Measurements from ENCODE around the gene SAMD3.
"Not testable (repeated sequence)": the region's sequence is repeated elsewhere in the genome, so short reads cannot be mapped to it uniquely, and the experiment has no call there.

Gene SAMD3, protein sequence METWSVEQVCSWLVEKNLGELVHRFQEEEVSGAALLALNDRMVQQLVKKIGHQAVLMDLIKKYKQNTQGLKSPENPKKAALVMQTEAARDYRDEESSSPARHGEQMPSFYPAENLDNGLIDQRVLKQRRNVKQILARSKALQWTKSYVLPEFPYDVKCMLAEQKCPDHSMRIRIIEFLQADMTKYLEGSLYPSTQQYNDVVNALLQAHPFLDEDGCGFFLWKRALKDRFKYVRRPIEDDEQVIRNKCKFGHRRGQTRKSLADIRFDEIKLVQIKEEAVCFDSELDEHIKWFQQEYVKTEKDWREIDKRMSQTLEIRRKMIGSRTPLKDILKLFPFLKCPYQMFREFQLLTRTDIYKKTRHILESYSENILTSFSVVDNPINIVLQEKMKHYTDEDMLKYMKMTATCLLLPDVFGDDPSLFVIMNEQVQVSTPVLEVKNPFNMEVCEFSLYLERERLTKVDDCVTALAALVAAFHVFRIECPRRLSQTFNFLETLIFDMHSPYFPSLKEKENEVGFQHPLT

DNA sequence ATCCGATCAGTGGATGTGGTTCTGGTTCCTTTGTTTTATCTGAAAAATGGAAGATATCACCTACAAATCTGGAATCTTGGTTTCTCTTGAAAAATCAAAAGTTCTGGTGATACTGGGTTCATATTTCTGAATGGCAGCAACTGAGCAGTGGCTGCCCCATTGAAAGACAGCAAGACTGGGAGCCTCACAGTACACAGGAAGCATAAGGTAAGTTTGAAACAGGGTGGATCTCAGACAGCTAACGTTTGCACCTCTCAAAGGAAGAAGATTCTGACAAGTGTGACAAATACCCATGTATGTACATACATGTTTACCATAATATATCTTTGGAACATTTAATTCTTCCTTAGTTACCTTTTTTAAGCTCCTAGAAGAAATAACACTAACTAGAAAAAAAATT lies at the start of gene SAMD3:
TSS of gene SAMD3 (minus strand) at position 177 of the 400 bp plus-strand sequence. CDS start 7,678 bp downstream, outside the sequence.
- no peak for DNase-seq

DNA sequence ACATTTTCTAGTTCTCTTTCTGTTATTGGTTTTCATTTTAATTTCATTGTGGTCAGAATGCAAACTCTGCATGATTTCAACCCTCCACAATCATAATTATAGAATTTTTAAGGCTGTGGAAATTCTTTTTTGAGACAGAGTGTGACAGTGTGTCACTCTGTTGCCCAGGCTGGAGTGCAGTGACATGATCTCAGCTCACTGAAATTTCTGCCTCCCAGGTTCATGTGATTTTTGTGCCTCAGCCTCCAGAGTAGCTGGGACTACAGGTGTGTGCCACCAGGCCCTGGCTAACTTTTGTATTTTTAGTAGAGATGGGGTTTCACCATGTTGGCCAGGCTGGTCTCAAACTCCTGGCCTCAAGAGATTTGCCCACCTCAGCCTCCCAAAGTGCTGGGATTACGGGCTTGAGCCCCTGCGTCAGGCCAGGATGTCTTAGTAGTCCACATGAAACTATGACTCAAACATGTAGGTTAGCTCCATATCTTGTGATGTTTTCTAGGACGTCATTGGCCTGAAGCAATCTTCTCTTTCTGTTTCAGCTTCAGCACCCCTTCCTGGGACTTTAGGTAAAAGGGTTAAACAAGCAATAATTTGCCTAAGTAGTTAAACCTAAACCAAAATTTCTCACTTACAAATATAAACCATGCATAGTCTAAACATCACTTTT lies 47.4 kb upstream of the SAMD3 start:
- no peak for DNase-seq

DNA sequence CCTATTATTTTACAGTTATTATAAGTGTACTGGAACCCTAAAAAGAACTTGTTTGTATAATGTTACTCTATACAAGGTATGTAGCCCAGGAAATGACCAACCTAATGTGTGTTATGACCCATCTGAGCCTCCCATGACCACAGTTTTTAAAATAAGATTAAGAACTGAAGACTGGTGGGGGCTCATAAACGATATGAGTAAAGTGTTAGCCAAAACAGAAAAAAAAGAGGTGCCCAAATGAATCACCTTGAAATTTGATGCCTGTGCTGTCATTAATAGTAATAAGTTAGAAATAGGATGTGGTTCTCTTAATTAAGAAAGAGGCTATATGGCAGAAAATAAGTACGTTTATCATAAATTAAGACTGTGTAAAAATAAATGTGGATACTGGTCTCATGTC lies 42.8 kb upstream of the SAMD3 start:
- DNase-seq = not testable (repeated sequence)

DNA sequence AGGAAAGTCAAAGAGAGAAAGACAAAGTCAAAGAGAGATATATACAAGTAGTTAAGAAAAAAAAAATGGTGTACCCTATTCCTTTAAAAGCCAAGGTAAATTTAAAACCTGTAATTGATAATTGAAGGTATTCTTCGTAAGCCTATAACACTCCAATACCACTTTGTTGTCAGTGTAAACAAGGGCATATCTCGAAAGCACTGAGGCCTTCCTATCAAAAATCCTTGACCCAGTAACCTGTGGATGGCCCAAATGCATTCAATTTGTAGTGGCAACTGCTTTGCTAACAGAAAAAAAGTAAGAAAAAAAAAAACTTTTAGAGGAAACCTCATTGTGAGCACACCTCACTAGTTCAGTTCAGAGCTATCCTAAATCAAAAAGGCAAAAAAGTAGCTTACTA lies 39.3 kb upstream of the SAMD3 start:
- no peak for DNase-seq

DNA sequence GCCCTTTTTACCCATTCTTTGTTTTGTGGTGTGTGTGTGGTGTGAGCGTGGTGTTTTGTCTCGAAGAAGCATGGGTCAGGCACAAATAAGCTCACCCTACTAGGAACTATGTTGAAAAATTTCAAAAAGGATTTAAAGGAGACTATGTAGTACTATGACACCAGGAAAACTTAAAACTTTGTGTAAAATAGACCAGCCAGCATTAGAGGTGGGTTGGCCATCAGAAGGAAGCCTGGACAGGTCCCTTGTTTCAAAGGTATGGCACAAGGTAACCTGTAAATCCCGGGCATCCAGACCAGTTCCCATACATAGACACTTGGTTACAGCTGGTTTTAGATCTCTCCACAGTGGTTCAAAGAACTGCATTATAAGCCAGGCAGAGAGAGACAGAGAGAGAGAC lies 38.8 kb upstream of the SAMD3 start:
- not testable (repeated sequence) for DNase-seq

DNA sequence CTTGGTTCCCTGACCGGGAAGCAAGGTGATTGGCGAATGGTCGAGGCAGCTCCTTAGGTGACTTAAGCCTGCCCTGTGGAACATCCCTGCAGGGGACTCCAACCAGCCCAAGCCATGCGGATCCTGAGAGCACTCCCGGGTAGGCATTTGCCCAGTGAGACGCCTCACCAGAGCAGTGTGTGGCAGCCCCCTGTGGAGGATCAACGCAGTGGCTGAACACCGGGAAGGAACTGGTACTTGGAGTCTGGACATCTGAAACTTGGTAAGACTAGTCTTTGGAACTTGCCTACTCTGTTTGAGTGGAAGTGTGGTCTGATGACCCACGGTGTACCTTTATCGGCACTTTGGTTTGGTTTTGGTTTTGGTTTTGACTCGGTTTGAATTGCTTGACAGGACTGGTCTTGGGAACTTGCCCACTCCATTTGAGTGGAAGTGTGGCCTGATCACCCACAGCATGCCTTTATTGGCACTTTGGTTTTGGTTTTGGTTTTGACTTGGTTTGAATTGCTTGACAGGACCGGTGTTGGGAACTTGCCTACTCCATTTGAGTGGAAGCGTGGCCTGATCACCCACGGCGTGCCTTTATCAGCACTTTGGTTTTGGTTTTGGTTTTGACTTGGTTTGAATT lies 38.0 kb upstream of the SAMD3 start:
- not testable (repeated sequence) for DNase-seq

DNA sequence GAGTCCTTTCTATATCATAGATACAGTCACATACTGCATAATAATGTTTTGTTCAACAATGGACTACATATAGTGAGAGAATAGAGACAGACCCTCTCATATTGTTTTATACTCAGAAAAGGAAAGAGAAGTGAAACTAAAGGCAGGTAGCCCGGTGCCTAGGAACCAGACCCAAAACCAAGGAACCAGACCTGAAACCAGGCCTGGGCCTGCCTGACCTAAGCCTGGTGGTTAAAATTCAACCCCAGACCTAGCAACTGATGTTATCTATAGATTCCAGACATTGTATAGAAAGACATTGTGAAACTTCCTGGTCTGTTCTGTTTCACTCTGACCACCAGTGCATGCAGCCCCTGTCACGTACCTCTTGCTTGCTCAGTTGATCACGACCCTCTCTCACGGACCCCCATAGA lies 37.3 kb upstream of the SAMD3 start:
- DNase-seq = not testable (repeated sequence)

DNA sequence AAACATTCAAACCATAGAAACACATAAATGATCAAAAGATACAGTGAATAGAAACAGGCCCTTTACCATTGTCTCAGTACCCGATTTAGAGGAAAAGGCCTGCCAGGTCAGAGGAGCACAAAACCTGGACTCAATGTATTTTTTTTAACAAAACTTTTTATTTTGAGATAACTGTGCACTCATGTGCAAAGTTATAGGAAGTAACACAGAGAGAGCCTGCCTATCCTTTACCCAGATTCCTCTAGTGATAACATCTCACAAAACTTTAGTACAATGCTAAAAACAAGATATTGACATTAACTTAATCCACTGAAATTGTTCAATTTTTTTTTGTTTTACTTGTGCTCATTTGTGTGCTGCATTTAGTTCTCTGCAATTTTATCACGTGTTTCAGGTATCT lies 36.8 kb upstream of the SAMD3 start:
- no peak for DNase-seq

DNA sequence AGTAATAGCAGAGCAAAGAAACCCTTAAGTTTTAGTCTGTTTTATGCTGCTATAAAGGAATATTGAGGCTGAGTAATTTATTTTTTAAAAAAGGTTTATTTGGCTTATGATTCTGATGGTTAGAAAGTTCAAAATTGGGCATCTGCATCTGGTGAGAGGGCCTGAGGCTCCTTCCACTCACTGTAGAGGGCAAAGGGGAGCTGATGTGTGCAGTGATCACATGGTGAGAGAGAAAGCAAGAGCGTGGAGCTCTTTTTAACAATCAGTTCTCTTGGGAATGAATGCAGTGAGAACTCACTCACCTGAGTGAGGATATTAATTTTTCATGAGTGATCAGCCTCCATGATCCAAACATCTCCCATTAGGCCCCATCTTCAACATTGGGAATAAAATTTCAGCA lies 36.4 kb upstream of the SAMD3 start:
- DNase-seq = no peak

DNA sequence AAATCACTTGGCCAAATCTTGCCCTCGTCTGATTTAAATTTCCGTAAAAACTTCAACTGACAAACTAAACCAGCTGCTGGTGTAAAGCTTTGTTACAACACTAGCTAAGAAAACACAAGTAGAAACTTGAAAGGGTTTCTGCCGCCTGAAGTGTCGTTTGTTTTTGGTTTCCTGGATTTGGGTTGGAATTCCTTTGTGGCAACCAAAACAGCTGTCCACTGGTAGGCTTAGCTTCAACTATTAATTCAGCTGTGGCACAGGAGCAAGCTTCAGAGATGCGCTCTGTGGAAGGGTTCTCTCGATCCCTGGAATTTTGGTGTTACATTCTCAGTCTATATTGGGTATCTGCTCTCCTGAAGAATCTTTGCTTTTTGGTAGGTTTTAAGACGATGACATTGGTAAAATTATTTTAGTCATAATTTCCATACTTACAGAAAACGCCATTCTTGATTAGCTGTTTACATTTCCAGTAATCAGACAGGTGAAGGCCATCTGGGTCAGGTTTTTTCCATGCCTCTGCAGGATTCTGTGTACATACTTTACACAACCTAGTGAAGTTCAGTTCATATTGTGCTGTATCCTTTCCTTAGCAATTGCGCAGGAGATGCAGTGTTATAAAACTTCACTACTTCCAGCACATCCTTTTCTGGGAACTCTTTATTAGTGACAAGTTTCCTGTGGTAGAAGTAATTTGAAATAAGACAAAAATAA lies 29.9 kb upstream of the SAMD3 start:
- DNase-seq = no peak

DNA sequence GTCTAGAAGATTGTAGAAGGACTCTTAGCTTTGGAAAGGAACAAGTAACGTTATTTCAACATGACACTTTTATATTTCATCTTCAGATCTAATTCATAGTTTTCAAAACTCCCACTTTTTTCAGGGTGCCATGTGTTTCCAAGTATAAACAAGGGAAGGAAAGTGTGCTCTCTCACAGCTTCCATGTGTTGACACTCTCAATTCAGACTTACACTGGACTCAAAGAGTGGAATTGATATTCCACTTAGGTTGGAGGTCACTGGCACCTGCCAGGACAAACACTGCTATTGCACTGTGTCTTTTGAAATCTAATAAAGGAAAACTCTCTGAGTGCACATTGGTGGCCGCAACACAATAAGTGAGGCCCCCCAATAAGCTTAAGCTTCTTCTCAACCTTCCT lies 22.5 kb upstream of the SAMD3 start:
- no peak for DNase-seq

DNA sequence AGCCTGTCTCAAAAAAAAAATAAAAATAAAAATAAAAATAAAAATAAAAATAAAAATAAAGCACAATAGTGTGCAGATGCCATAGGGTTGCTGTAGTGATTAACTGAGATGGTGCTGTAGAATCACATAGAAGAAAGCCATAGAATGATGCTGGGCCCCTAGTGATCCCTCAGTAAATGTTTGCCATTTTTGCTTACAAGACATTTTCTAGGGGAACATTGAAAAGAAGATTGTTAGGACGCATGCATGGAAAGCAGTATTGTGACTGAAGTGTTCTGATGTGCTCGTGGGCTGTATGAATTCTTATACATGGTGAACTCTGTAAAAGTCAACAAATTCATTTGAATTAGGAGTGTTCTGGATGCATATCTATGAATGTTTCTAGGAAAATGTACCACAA lies 22.0 kb upstream of the SAMD3 start:
- DNase-seq = no peak

DNA sequence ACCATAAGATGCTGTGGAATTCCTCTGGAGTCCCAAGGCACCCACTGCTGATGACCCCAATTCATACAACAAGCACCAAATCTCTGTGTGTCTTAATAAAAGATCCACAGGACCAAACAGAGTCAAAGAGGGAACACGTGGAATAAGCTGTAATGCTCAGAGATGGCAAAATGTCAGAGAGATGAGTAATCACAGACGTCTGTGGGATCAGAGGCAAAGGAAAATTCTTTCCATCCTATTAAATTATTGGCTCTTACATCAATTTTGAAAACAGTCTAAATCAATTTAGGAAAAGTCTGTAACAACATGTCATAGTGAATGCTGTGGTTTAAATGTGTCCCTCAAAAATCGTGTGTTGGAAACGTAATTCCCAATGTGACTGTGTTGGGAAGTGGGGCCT lies 17.5 kb upstream of the SAMD3 start:
- no peak for DNase-seq

DNA sequence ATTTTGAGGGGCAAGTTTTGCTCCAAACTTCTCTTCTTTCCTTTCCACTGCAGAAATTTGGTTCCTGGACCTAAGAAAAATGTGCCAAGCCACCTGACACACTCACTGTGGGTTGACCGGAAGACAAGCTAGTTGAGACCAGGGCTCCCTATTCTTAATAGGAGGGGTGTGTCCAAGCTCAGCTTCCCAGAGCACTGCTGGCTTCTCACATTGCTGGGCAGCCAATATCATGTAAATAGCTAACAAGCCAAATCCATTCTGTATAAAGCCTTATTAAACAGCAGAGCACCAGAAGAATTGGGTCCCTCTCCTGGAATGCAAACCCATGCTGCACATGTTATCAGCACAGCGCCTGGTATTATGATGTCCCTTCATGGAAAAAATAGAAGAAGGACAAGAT lies 17.0 kb upstream of the SAMD3 start:
- DNase-seq = no peak

DNA sequence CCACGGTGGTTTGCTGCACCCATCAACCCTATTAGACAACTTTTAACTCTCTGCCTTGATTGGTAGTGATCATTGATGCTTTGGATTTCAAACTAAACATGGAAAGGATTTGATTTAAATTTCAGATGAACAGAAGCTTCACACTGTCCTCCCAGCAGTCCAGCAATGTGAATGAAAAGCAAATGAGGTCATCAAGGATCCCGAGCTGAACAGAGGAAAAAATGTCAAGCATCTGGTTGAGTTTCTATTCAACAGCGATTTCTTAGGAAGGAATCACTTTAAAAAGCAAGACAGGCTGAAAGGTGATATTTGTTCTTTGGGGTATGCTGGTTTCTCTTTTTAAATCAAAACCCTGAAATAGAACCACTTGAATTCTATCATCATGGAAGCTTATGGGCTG lies 10.6 kb upstream of the SAMD3 start:
- DNase-seq = no peak

DNA sequence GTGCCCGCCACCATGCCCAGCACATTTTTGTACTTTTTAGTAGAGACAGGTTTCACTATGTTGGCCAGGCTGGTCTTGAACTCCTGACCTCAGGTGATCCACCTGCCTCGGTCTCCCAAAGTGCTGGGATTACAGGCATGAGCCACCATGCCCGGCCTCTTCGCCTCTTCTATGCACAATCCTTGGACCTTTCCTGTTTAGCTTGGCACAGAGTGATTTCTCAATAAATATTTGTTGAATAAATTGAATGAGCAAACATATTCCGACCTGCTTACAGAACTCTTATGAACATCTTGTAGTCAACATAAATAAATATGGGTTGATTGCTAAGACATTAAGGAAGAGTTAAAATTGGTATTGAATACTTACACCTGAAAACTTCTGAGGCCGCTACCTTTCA lies 7.8 kb upstream of the SAMD3 start:
- DNase-seq = not testable (repeated sequence)

DNA sequence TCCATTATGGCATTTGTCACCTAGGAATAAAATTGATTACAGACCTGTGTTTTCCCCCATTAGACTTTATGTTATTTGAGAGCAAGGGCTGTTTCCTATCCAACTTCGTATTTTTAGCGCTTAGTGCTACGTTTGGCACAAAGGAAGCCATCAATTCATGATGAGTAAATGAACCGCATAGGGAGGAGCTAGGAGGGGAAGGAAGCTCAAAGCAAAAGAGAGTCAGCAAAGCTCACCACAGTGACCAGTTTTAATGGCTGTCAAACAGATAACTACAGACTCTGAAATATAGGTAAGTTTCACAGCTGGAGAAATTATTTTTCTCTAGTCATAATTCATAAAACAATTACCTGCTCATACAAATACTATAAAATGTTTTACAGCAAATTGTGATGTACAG lies 6.9 kb upstream of the SAMD3 start:
- DNase-seq = no peak

DNA sequence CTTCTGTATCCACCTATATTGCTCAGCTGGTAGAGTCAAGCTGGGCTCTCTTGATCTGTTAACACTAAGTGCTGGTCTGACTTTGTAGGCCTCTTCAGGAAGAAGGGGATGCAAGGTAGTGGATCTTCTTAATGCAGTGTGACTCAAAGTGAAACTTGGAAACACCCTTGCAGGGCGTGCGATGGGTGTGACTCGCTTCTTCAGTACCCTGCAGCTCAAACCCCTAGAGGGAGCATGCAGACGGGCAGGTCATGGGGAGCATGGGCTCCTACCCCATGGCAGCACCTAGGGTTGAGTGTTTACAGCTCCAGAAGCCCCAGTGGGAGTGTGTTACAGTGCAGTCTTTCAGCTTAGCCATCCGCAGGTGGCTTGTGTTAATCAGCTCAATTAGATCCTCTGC lies 757 bp upstream of the SAMD3 start:
- DNase-seq = peak; percentile 52

DNA sequence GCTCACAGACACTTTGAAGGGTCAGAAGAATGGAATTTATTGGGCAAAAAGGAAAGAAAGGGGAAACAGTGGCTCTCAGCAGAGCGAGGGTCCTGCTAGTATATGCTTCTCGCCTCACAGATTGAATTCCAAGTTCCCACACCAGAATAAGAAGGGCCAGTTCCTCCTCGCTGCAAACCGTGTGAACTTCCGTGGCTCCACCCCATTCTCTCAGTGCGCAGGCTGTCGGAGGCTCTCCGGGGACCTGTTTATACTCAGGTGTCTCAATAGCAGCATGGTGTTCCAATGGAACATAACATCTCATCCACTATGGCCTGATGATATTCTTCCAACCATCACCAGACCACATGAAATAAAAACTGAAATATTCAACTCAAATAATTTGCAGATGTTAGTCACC lies 4.6 kb downstream of the SAMD3 start:
- DNase-seq = no peak

DNA sequence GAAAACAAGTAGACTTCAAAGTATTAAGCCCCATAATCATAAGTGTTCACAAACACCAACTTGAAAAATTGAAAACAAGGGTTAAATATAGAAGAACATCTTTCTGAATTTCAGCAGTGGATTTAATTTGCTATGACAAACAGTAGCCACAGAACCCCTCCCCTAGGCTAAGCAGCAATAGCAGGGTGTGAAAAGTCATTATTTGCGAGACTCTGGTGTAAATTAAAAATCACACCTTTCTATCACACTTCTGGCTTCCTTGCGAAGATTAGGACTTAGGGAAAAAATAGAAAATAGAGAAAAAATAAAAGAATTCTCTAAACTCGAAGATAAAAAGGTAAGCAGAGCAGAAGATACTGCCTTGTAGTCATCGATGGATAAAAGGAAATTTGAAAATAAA lies 6.1 kb downstream of the SAMD3 start:
- DNase-seq = no peak

DNA sequence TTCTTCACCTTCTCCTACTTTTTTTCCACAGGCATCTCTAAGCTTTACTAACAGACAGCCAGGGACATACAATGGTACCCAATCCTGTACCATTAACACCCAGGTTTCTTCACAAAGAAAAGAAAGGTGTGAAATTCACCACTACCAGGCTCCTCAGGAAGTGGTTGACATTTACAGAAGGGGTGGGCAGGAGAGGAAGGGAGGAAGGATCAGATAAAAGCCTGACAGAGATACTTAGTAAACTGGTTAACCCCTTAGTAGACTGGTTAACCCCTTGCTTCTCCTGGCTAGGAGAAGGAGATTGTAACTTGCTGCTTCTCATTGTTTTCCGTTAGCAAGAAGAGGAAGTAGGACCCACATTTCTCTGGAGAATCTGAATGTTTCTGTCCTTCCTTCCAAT lies 7.2 kb downstream of the SAMD3 start:
- no peak for DNase-seq

DNA sequence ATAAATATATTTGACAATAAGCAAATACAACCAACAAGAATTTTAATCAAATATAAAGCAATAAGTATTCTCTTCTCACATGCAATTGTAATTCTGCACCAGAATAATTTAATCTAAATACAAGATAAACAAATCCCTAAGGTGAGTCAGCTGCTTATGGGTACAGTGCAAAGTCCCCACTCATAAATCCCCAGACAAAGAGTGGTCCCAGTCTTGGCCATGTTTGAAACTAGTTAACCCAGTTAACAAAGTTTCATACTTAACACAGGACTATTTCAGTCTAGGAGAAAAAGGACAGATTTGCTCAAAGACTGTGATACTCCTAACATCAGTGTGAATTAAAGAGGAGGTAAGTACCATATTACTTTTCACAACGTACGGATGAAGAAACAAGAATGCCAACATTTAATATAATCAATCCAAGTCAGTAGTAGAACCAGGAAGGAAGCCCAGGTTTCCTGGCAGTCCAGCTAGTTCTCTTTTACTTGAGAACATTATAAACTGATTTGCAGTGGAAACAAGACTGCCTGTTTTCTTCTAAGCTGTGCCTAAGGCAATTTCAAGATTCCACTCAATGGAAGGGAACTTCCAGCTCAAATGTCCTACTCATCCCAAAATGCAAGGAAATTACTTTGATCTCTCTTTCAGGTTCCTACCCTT lies 10.4 kb downstream of the SAMD3 start:
- DNase-seq = no peak

DNA sequence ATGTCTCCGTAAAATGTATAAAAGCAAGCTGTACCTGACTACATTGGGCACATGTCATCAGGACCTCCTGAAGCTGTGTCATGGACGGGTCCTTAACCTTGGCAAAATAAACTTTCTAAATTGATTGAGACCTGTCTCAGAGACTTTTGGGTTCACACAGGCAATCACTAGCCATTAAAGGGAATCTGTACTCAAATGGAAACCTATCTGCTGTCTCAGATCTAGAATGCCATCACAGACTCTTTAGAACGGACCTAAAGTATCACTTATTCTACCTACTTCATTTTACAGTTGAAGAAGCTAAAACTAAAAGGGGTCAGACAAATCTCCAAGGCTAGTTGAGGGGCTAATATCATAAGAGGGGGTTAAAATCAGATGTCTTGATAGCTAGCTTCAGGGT lies 11.1 kb downstream of the SAMD3 start:
- DNase-seq = no peak

Measured in stimulated activated CD4-positive, alpha-beta T cell treated with anti-CD3 and anti-CD28 coated beads, Interleukin-4, amount 100 ng/mL, for 1 hour (primary cell).